ENCODE measurements around the gene LPO.

LPO gene

GRCh38 chr17:58301504-58302150 is 63.2 kb downstream of the LPO start:
- H3K27me3 ChIP-seq: no peaks in the 10 kb centered on the region
- H3K4me1 ChIP-seq (ENCODE audit: control insufficient read depth in 1 of 2, insufficient read depth in 1 of 2, low read depth in 1 of 2, low read length in 1 of 2): peaks cover 6 to 10% of the 10 kb centered on the region in 2 experiments
- H3K4me3 ChIP-seq (ENCODE audit: low read depth in 1 of 2, low read length in 1 of 2): no peak overlapping the region
- TF ChIP-seq CTCF (IDR thresholded peaks at IDR 0.05): no peak
- no peak overlapping the region for H3K27ac ChIP-seq
- H3K36me3 ChIP-seq: no peaks in the 10 kb centered on the region
- no peaks in the 10 kb centered on the region for H3K9me3 ChIP-seq

- Histone ChIP-seq H3K27ac (no peak overlapping the region), H3K4me1 (ENCODE audit: control insufficient read depth in 1 of 2, insufficient read depth in 1 of 2, low read depth in 1 of 2, low read length in 1 of 2) (peaks cover 6 to 10% of the 10 kb centered on the region in 2 experiments), H3K36me3 (no peaks in the 10 kb centered on the region), H3K4me3 (ENCODE audit: low read depth in 1 of 2, low read length in 1 of 2) (no peak overlapping the region), H3K9me3 (no peaks in the 10 kb centered on the region), H3K27me3 (no peaks in the 10 kb centered on the region)
- no peak for TF ChIP-seq CTCF (IDR thresholded peaks at IDR 0.05)
These were observed 64.0 kb downstream of the LPO start for GRCh38 chr17:58302171-58302918.

DNA sequence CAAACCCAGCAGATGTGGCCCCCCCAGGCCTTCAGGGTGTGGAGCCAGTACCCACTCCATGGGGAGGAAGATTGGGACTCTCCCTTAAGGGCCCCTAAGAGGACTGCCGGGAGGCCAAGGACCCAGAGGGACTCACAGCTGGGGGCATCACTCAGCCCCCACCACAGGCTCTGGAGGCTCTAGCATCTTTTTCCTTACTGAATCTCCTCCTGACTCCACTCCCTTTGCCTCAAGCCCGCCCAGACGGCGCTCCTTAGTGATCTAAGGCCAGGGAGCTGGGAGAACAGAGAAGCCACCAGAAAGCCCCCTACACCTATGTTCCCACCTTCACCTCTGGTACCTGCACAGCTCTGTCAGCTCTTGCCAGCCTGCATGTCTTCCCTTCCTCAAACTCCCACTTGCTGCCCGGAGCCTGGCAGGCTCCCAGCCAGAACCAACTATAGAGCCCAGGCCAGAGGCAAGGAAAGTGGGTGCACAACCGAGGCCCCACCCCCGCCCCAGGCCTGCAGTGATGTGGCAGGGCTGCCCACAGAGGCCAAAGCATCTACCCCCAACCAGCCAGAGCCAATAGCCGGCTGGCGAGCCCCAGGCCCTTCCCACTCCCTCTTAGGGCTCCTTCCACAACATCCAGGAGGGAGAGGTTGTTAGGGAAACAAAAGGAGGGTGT is 64.7 kb downstream of the LPO start:
- no peak overlapping the region for H3K27ac ChIP-seq
- no peak overlapping the region for H3K4me3 ChIP-seq (ENCODE audit: low read depth in 1 of 2, low read length in 1 of 2)
- no peaks in the 10 kb centered on the region for H3K9me3 ChIP-seq
- H3K4me1 ChIP-seq (ENCODE audit: control insufficient read depth in 1 of 2, insufficient read depth in 1 of 2, low read depth in 1 of 2, low read length in 1 of 2): peaks cover 10 to 11% of the 10 kb centered on the region in 2 experiments
- H3K36me3 ChIP-seq: no peaks in the 10 kb centered on the region
- no peak for TF ChIP-seq CTCF (IDR thresholded peaks at IDR 0.05)
- H3K27me3 ChIP-seq: no peaks in the 10 kb centered on the region

GRCh38 chr17:58303971-58304749 is 65.8 kb downstream of the LPO start:
- no peak overlapping the region for H3K4me3 ChIP-seq (ENCODE audit: low read depth in 1 of 2, low read length in 1 of 2)
- no peaks in the 10 kb centered on the region for H3K27me3 ChIP-seq
- no peaks in the 10 kb centered on the region for H3K36me3 ChIP-seq
- no peak overlapping the region for H3K27ac ChIP-seq
- peaks cover 17 to 22% of the 10 kb centered on the region in 2 experiments for H3K4me1 ChIP-seq (ENCODE audit: control insufficient read depth in 1 of 2, insufficient read depth in 1 of 2, low read depth in 1 of 2, low read length in 1 of 2)
- TF ChIP-seq CTCF (IDR thresholded peaks at IDR 0.05): peak; percentile 87
- H3K9me3 ChIP-seq: no peaks in the 10 kb centered on the region

- Histone ChIP-seq H3K27me3 (no peaks in the 10 kb centered on the region), H3K36me3 (no peaks in the 10 kb centered on the region), H3K4me3 (ENCODE audit: low read depth in 1 of 2, low read length in 1 of 2) (no peak overlapping the region), H3K27ac (no peak overlapping the region), H3K4me1 (ENCODE audit: control insufficient read depth in 1 of 2, insufficient read depth in 1 of 2, low read depth in 1 of 2, low read length in 1 of 2) (peaks cover 25 to 30% of the 10 kb centered on the region in 2 experiments), H3K9me3 (no peaks in the 10 kb centered on the region)
- TF ChIP-seq CTCF (IDR thresholded peaks at IDR 0.05): no peak
These were observed 66.5 kb downstream of the LPO start for GRCh38 chr17:58304750-58305486.

Data from neutrophil (primary cell).